ENCODE data around the gene TYRP1. TPM values are rescaled to one million over a fixed set of nuclear protein-coding genes. Genes with fewer than 3 reads are reported as not detected.

The TYRP1 gene
- total RNA-seq, 1 donor from 2014 or later: not detected

DNA sequence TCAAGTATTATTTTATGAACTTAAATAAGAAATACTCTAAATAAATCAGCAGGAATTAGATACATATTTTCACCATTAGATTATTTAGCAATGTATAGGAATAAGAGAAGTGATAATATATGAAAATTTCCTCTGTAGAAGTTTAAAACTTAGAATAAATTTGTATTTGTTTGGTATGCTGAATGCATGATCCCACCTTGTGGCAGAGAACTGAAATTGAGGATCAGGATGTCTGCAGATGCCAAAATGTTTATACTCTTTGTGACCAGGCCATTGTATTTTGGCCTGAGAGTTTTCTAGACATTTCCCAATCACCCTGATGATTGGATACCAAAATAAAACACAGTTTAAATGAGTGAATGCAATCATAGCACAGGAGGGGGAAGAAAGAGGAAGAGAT, 6.3 kb downstream of the TYRP1 start:
- H3K4me1 Mint-ChIP-seq (ENCODE audit: low read depth): no peaks in the 10 kb centered on the region
- intact Hi-C loops (cut with micrococcal nuclease): no loop called here
- no peaks in the 10 kb centered on the region for H3K27me3 Mint-ChIP-seq (ENCODE audit: low read depth)
- peaks cover 10% of the 10 kb centered on the region for H3K9me3 Mint-ChIP-seq
- no peak for DNase-seq (ENCODE audit: low spot score)
- H3K27ac Mint-ChIP-seq: no peak overlapping the region
- no peaks in the 10 kb centered on the region for H3K36me3 Mint-ChIP-seq (ENCODE audit: low read depth)
- no peak overlapping the region for H3K4me3 Mint-ChIP-seq (ENCODE audit: low read depth)

DNA sequence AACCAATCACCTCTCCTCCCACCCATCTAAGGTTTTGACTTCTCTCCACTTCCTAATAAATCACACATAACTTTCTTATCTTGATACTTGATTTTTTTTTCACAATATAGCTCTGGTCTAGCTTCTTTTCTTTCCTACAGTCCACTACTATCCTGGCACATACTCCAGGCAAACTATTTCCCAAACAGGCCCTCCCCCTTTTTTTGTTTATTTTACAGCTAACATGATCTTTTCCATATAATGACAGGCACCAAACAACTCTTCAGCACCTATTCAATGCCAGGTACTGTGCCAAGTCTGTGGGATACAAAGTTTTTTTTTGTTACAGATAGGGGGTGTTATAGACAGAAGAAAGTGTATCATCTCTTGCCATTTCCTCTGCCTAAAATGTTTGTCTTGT, 7.9 kb downstream of the TYRP1 start:
- Mint-ChIP-seq H3K4me3 (ENCODE audit: low read depth) (no peak overlapping the region), H3K36me3 (ENCODE audit: low read depth) (no peaks in the 10 kb centered on the region), H3K4me1 (ENCODE audit: low read depth) (no peaks in the 10 kb centered on the region), H3K27me3 (ENCODE audit: low read depth) (no peaks in the 10 kb centered on the region), H3K9me3 (no peaks in the 10 kb centered on the region), H3K27ac (no peak overlapping the region)
- intact Hi-C loops (cut with micrococcal nuclease): no loop called here
- DNase-seq (ENCODE audit: low spot score): no peak

DNA sequence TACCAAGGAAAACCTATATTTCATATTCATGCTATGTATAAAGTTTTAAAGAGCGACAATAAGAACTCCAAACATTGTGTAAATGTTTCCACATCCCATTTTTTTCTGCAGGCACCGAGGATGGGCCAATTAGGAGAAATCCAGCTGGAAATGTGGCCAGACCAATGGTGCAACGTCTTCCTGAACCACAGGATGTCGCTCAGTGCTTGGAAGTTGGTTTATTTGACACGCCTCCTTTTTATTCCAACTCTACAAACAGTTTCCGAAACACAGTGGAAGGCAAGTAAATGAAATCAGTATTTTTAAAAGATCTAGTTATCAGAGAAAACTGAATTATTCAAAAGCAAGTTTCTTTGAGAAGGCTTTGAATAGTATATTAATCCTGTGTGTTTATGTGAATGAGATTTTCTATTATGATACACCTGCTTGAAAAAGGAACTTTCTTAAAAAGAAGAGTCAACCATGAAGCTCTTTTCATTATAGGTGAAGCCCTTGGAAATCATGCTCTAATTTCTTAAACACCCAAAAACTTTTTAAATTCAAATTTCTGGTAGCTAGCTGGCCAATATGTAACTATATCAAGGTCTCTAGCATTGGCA, 9.1 kb downstream of the TYRP1 start:
- Mint-ChIP-seq H3K36me3 (ENCODE audit: low read depth) (no peaks in the 10 kb centered on the region), H3K4me1 (ENCODE audit: low read depth) (no peaks in the 10 kb centered on the region), H3K4me3 (ENCODE audit: low read depth) (no peak overlapping the region), H3K27ac (no peak overlapping the region), H3K9me3 (no peaks in the 10 kb centered on the region), H3K27me3 (ENCODE audit: low read depth) (no peaks in the 10 kb centered on the region)
- no peak for DNase-seq (ENCODE audit: low spot score)
- intact Hi-C loops (cut with micrococcal nuclease): no loop called here

DNA sequence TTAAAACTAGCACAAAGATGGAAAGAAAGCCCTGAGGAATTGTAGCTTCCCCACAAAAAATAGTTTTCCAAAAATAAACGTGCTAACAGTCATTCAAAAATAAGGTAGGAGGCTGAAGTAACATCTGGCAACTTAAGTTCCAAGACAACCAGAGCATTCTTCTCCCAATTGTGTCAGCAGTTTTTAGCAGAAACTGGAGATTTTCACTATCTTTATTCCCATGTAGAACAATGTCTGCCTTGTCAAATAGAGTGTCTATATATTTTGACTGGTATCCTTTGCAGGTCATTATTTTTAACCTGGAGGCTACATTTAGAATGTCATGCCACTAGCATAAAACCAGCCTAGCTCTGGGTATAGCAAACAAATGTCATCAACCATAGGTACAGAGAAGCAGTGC, 10.8 kb downstream of the TYRP1 start:
- no peak for DNase-seq (ENCODE audit: low spot score)
- H3K4me1 Mint-ChIP-seq (ENCODE audit: low read depth): no peaks in the 10 kb centered on the region
- H3K4me3 Mint-ChIP-seq (ENCODE audit: low read depth): no peak overlapping the region
- H3K9me3 Mint-ChIP-seq: no peaks in the 10 kb centered on the region
- no peaks in the 10 kb centered on the region for H3K27me3 Mint-ChIP-seq (ENCODE audit: low read depth)
- intact Hi-C loops (cut with micrococcal nuclease): no loop called here
- no peaks in the 10 kb centered on the region for H3K36me3 Mint-ChIP-seq (ENCODE audit: low read depth)
- H3K27ac Mint-ChIP-seq: no peak overlapping the region

DNA sequence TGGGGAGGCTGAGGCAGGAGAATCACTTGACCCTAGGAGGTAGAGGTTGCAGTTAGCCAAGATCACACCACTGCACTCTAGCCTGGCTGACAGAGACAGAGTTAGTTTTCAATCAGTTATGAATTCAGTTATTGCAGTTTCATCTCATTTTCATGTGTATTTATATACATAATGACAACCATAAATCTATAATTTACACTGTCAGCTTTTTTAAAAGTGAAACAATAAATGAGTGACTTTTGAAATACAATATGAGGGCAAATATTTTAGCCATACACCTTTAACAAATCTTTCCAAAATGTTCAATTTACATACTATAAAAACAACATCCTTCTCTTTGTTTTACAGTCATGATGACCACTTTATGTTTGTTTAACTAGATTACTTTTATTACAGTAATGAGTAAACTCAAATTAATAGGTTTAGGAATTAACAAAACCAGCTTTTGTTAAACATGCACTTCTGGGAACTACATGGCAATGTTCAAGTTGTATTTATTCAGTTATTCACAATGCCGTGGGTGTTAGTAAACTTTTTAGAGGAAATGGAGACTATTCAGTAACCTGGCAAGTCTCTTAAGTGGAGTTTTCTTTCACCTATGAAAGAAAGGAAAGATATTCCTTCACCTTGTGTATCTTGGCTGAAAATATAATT, 12.7 kb downstream of the TYRP1 start:
- Mint-ChIP-seq H3K27ac (no peak overlapping the region), H3K4me1 (ENCODE audit: low read depth) (no peaks in the 10 kb centered on the region), H3K9me3 (no peaks in the 10 kb centered on the region), H3K27me3 (ENCODE audit: low read depth) (no peaks in the 10 kb centered on the region), H3K36me3 (ENCODE audit: low read depth) (no peaks in the 10 kb centered on the region), H3K4me3 (ENCODE audit: low read depth) (no peak overlapping the region)
- intact Hi-C loops (cut with micrococcal nuclease): no loop called here
- DNase-seq (ENCODE audit: low spot score): no peak

DNA sequence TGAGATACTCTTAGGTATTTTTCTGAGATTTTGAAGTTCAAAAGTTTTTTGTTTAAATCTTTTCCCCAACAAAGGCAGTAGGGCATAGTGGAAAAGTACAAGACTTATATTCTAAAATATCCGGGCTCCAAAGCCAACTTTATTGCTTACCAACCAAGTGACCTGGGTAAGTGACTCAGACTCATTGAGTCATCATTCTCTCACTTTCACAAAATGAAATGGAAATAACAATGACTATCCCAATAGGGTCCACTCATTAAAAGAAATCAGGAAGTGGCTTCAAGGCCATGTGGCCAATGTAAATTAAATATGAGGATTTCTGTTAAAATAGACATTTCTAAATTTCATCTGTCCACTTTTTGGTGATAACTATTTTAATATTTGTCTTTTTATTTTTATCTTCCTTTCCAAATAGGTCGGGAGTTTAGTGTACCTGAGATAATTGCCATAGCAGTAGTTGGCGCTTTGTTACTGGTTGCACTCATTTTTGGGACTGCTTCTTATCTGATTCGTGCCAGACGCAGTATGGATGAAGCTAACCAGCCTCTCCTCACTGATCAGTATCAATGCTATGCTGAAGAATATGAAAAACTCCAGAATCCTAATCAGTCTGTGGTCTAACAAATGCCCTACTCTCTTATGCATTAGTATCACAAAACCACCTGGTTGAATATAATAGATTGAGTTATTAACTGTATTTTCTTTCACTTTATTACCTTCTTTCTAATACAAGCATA, 15.5 kb downstream of the TYRP1 start:
- Mint-ChIP-seq H3K27ac (no peak overlapping the region), H3K27me3 (ENCODE audit: low read depth) (no peaks in the 10 kb centered on the region), H3K9me3 (no peaks in the 10 kb centered on the region), H3K4me1 (ENCODE audit: low read depth) (no peaks in the 10 kb centered on the region), H3K36me3 (ENCODE audit: low read depth) (no peaks in the 10 kb centered on the region), H3K4me3 (ENCODE audit: low read depth) (no peak overlapping the region)
- DNase-seq (ENCODE audit: low spot score): no peak
- intact Hi-C loops (cut with micrococcal nuclease): no loop called here

DNA sequence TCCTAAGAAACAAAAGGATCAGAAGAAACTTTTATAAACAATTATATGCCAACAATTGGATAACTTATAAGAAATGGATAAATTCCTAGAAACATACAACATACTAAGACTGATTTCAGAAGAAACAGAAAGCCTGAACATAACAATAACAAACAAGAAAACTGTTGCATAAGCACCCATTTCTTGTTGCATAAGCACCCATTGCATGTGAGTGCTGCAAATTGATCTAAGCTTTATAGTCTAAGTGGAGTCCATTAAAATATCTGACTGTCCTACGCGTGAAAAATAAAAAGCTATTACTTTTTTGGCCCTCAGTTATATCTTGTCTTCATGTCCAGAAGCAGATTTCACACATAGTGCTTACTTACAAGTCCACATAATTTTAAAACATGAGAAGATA, 19.3 kb downstream of the TYRP1 start:
- no peaks in the 10 kb centered on the region for H3K4me1 Mint-ChIP-seq (ENCODE audit: low read depth)
- intact Hi-C loops (cut with micrococcal nuclease): no loop called here
- H3K27ac Mint-ChIP-seq: no peak overlapping the region
- no peak overlapping the region for H3K4me3 Mint-ChIP-seq (ENCODE audit: low read depth)
- H3K9me3 Mint-ChIP-seq: peaks cover 3% of the 10 kb centered on the region
- H3K36me3 Mint-ChIP-seq (ENCODE audit: low read depth): no peaks in the 10 kb centered on the region
- no peaks in the 10 kb centered on the region for H3K27me3 Mint-ChIP-seq (ENCODE audit: low read depth)
- no peak for DNase-seq (ENCODE audit: low spot score)

DNA sequence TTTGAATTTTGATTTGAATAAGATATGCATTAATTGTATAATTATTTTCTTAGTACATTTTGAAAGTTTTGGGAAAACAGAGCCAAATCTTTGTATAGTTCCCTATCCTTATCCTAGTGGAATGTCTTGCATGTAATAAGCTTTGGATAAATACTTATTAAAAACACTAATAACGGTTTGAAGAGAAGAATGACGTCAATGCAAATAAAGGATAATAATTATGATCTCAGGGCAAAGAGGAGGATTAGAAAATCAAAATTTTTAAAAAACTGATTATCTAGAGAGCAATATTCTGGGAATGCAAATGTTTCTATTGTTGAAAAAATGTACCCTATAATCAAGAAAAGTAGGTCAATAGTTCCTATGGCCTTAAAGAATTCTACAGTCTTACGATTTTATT, 22.1 kb downstream of the TYRP1 start:
- Mint-ChIP-seq H3K36me3 (ENCODE audit: low read depth) (no peaks in the 10 kb centered on the region), H3K27me3 (ENCODE audit: low read depth) (no peaks in the 10 kb centered on the region), H3K9me3 (peaks cover 5% of the 10 kb centered on the region), H3K4me3 (ENCODE audit: low read depth) (no peak overlapping the region), H3K27ac (no peak overlapping the region), H3K4me1 (ENCODE audit: low read depth) (no peaks in the 10 kb centered on the region)
- intact Hi-C loops (cut with micrococcal nuclease): no loop called here
- no peak for DNase-seq (ENCODE audit: low spot score)

DNA sequence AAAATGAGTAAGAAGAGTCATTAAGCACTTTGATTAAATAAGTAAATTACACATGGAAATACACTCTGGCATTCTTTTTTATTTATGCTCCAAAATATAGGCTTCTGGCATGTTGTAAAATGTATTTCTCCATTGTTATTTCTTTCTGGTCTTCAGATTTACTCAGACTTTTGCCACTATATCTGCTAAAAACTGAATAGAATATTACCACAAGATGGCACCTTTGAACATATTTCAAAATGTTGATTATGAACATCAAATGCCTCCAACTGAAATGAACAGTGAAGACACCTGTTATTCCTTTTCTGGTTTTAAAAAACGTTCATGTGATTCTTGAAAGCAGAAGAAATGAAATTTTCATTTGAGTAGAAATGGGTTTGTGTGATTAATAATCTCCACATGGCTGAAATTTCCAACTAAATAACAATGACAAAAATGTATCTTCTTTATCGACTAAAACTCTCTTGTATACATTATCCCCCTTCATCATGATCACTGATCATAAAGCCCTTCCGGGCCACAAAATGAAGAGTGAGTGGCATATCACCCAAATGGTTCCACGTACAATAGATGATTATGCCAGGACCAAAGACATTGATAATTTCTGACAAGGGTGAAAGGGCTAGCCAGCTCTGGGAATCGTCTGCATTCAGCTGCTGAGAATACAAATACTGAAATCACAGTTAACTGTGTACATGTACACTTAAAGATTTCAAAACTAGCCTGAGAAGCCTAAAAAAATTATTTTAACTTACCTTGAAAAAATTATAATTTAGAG, 23.8 kb downstream of the TYRP1 start:
- intact Hi-C loops (cut with micrococcal nuclease): no loop called here
- H3K4me3 Mint-ChIP-seq (ENCODE audit: low read depth): no peak overlapping the region
- DNase-seq (ENCODE audit: low spot score): no peak
- no peaks in the 10 kb centered on the region for H3K4me1 Mint-ChIP-seq (ENCODE audit: low read depth)
- no peaks in the 10 kb centered on the region for H3K27me3 Mint-ChIP-seq (ENCODE audit: low read depth)
- H3K27ac Mint-ChIP-seq: no peak overlapping the region
- H3K9me3 Mint-ChIP-seq: peaks cover 15% of the 10 kb centered on the region
- H3K36me3 Mint-ChIP-seq (ENCODE audit: low read depth): no peaks in the 10 kb centered on the region

DNA sequence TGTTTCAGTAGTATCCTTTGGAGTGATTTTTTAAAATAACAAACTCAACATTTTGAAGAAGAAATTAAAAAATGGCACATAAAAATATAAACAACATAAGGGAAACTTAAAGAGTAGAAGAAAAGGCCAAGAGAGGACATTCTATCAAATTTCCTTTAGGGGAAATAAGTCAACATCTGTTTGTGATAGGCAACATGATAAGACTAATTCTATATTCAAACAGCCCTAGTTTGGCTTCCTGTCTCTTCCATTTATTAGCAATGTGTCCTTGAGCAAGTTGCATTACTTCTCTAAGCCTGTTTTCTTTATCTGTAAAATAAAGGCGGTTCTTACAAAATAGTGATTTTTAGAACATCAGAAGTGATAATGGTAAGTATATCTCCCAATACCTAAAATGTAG, 24.7 kb downstream of the TYRP1 start:
- intact Hi-C loops (cut with micrococcal nuclease): no loop called here
- Mint-ChIP-seq H3K27ac (no peak overlapping the region), H3K9me3 (peaks cover 22% of the 10 kb centered on the region), H3K27me3 (ENCODE audit: low read depth) (no peaks in the 10 kb centered on the region), H3K36me3 (ENCODE audit: low read depth) (no peaks in the 10 kb centered on the region), H3K4me1 (ENCODE audit: low read depth) (no peaks in the 10 kb centered on the region), H3K4me3 (ENCODE audit: low read depth) (no peak overlapping the region)
- no peak for DNase-seq (ENCODE audit: low spot score)

DNA sequence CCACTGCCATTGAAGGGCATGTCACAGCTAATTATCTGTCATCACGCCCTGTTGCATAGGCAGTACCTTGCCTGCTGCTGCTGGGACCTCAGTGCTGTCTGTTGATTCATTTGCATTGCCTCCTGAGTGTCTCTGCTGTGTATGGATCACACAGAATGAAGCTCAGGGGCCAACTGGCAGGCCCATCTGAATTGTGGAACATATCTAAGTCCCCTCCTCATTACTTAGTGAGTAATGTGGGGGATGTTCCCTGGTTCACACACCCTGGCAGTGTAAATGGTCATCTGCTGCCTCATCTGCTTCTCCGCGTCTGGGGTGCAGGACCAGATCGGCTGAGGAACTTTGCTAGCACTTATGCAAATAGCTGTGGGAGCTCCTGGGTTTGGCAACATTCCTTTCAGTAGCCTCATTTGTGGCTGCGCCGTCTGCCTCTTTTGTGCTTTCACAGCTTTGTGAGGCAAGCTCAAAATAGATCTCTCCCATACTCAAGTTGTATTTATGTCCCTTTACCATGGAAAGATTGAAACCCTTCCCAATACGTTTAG, 25.4 kb downstream of the TYRP1 start:
- intact Hi-C loops (cut with micrococcal nuclease): no loop called here
- no peaks in the 10 kb centered on the region for H3K36me3 Mint-ChIP-seq (ENCODE audit: low read depth)
- no peaks in the 10 kb centered on the region for H3K27me3 Mint-ChIP-seq (ENCODE audit: low read depth)
- H3K27ac Mint-ChIP-seq: no peak overlapping the region
- H3K4me3 Mint-ChIP-seq (ENCODE audit: low read depth): no peak overlapping the region
- DNase-seq (ENCODE audit: low spot score): no peak
- H3K4me1 Mint-ChIP-seq (ENCODE audit: low read depth): no peaks in the 10 kb centered on the region
- peaks cover 22% of the 10 kb centered on the region for H3K9me3 Mint-ChIP-seq

DNA sequence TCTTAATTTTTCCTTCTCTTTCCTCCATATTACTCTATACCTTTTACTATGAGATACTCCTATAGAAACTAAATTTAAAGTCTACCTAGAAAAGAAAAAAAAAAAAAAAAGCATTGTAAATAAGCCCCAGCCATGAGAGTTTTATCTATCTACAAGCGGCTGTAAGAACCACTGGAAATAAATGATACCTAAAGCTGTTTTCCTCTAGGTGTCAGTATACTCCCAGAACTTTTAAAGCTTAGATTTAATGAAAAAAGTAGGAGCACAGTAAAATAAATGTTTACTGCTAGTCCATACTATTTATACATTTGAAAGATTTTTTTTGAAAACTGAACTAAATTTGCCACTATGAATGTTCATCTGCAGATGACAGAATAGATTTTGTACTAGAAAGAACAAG, 26.2 kb downstream of the TYRP1 start:
- intact Hi-C loops (cut with micrococcal nuclease): no loop called here
- Mint-ChIP-seq H3K4me1 (ENCODE audit: low read depth) (no peaks in the 10 kb centered on the region), H3K9me3 (peaks cover 22% of the 10 kb centered on the region), H3K27ac (no peak overlapping the region), H3K36me3 (ENCODE audit: low read depth) (no peaks in the 10 kb centered on the region), H3K4me3 (ENCODE audit: low read depth) (no peak overlapping the region), H3K27me3 (ENCODE audit: low read depth) (no peaks in the 10 kb centered on the region)
- DNase-seq (ENCODE audit: low spot score): no peak

DNA sequence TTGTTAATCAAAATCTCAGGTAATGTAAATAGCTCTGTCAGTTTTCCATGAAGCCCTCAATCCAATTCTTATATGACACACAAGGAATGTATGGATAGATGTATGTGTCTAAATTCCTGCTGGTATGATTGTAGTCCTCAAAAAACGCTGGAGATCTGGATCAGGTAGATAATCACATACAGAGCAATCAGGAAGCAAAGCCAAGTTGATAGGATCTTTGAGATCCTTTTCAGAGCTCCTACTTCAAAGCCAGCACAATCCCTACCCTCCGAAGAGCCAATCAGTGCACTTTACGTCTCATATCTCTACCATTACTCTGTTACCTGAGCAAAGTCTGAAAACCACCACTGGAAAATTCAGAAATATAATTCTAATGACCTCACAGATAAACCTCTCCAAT, 27.4 kb downstream of the TYRP1 start:
- Mint-ChIP-seq H3K4me1 (ENCODE audit: low read depth) (no peaks in the 10 kb centered on the region), H3K9me3 (peaks cover 19% of the 10 kb centered on the region), H3K27me3 (ENCODE audit: low read depth) (no peaks in the 10 kb centered on the region), H3K4me3 (ENCODE audit: low read depth) (no peak overlapping the region), H3K27ac (no peak overlapping the region), H3K36me3 (ENCODE audit: low read depth) (no peaks in the 10 kb centered on the region)
- intact Hi-C loops (cut with micrococcal nuclease): no loop called here
- no peak for DNase-seq (ENCODE audit: low spot score)
